Measurements from ENCODE around the gene CXCL14.

Gene CXCL14

DNA sequence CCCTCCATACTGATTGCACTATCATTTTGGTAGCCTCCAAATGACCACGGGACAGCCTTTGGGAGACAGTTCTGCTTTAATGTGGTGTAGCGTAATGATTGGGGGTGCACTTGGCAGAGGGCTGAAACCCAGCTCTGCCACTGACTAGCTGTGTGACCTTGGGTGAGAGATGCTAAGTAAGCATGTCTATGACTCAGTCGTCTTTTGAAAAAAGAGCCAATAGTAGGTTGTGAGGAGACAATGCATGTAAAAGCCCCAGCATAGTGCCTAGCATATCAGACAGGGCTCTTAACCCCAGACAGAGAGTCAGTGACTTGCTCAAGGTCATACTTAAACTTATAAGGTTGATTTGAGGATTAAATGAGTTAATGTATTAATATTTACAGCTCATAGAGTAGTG is 18.0 kb upstream of the CXCL14 start:
- Histone ChIP-seq H3K9me3 (ENCODE audit: control insufficient read depth in 2 of 2, low read length in 2 of 2) (peaks cover 0 to 3% of the 10 kb centered on the region in 2 donors), H3K36me3 (ENCODE audit: control insufficient read depth in 2 of 2, insufficient read depth in 2 of 2, low read length in 2 of 2) (no peaks in the 10 kb centered on the region), H3K27me3 (ENCODE audit: control insufficient read depth in 1 of 2, insufficient read depth in 2 of 2, low read length in 2 of 2) (peaks cover 0 to 6% of the 10 kb centered on the region in 2 donors), H3K9ac (ENCODE audit: low read length in 2 of 2) (no peak overlapping the region), H3K27ac (ENCODE audit: low read length) (no peak overlapping the region), H3K4me3 (ENCODE audit: low read length in 2 of 2) (no peak overlapping the region), H3K4me1 (ENCODE audit: control insufficient read depth, insufficient read depth, low read length) (no peaks in the 10 kb centered on the region)

DNA sequence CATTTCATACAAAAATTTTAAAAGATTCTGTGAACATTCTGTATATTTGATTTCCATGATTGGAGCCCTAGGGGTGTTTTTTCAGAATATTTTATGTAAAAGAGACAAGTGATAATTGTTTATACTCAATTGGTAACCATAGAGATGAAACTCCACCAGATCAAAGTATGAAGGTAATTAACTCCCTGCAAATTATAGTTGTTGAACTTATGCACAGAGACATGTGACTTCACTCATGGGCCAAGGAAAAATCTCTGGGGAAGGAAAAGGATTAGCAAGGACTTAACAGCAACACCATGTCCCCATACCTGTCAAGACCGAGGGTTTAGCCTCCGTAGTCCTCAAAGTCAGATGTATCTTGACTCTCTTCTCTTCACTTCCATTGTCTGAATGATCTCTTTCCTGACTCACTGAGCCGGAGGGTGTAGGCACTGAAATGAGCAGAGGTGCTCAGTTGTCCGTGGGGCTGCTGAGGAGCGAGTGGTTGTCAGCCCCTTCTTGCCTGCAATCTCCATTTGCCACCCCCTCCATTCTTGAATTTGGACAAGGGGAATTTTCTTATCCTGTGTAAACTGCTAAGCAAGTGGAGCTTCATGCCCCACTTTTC is 17.5 kb upstream of the CXCL14 start:
- Histone ChIP-seq H3K4me1 (ENCODE audit: control insufficient read depth, insufficient read depth, low read length) (no peaks in the 10 kb centered on the region), H3K9me3 (ENCODE audit: control insufficient read depth in 2 of 2, low read length in 2 of 2) (peaks cover 0 to 3% of the 10 kb centered on the region in 2 donors), H3K4me3 (ENCODE audit: low read length in 2 of 2) (no peak overlapping the region), H3K27ac (ENCODE audit: low read length) (no peak overlapping the region), H3K27me3 (ENCODE audit: control insufficient read depth in 1 of 2, insufficient read depth in 2 of 2, low read length in 2 of 2) (peaks cover 0 to 8% of the 10 kb centered on the region in 2 donors), H3K36me3 (ENCODE audit: control insufficient read depth in 2 of 2, insufficient read depth in 2 of 2, low read length in 2 of 2) (no peaks in the 10 kb centered on the region), H3K9ac (ENCODE audit: low read length in 2 of 2) (no peak overlapping the region)

- no peaks in the 10 kb centered on the region for H3K36me3 ChIP-seq (ENCODE audit: control insufficient read depth in 2 of 2, insufficient read depth in 2 of 2, low read length in 2 of 2)
- H3K27me3 ChIP-seq (ENCODE audit: control insufficient read depth in 1 of 2, insufficient read depth in 2 of 2, low read length in 2 of 2) = peaks cover 0 to 6% of the 10 kb centered on the region in 2 donors
- peaks cover 0 to 3% of the 10 kb centered on the region in 2 donors for H3K9me3 ChIP-seq (ENCODE audit: control insufficient read depth in 2 of 2, low read length in 2 of 2)
- H3K9ac ChIP-seq (ENCODE audit: low read length in 2 of 2) = no peak overlapping the region
- no peak overlapping the region for H3K4me3 ChIP-seq (ENCODE audit: low read length in 2 of 2)
- H3K4me1 ChIP-seq (ENCODE audit: control insufficient read depth, insufficient read depth, low read length) = no peaks in the 10 kb centered on the region
- H3K27ac ChIP-seq (ENCODE audit: low read length) = no peak overlapping the region
Observed at GRCh38 chr5:135594416-135594960, 15.7 kb upstream of the CXCL14 start.

DNA sequence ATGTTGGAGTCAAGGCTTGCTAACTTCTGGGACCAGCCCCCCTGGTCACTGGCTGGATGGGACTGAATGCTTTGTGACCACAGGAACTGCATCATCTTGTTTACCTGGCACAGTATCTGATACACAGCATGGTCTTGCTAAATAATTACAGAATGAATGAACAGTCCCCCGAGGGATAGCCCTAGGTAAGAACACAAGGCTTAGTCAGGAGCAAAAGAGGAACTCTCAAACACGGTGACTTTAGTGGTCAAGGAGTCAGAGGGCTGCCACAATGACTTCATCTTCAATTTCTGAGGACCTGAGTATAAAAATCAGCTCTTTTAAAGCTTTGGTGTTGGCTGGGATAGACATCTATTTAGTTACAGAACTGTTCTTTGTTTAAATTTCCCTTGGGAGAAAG is 15.1 kb upstream of the CXCL14 start:
- Histone ChIP-seq H3K36me3 (ENCODE audit: control insufficient read depth in 2 of 2, insufficient read depth in 2 of 2, low read length in 2 of 2) (no peaks in the 10 kb centered on the region), H3K27ac (ENCODE audit: low read length) (no peak overlapping the region), H3K9ac (ENCODE audit: low read length in 2 of 2) (no peak overlapping the region), H3K4me3 (ENCODE audit: low read length in 2 of 2) (no peak overlapping the region), H3K9me3 (ENCODE audit: control insufficient read depth in 2 of 2, low read length in 2 of 2) (peaks cover 0 to 3% of the 10 kb centered on the region in 2 donors), H3K4me1 (ENCODE audit: control insufficient read depth, insufficient read depth, low read length) (no peaks in the 10 kb centered on the region), H3K27me3 (ENCODE audit: control insufficient read depth in 1 of 2, insufficient read depth in 2 of 2, low read length in 2 of 2) (peaks cover 0 to 6% of the 10 kb centered on the region in 2 donors)

GRCh38 chr5:135593141-135593540 is 14.3 kb upstream of the CXCL14 start:
- H3K9ac ChIP-seq (ENCODE audit: low read length in 2 of 2) = no peak overlapping the region
- H3K4me3 ChIP-seq (ENCODE audit: low read length in 2 of 2) = no peak overlapping the region
- H3K36me3 ChIP-seq (ENCODE audit: control insufficient read depth in 2 of 2, insufficient read depth in 2 of 2, low read length in 2 of 2) = no peaks in the 10 kb centered on the region
- H3K4me1 ChIP-seq (ENCODE audit: control insufficient read depth, insufficient read depth, low read length) = no peaks in the 10 kb centered on the region
- no peak overlapping the region for H3K27ac ChIP-seq (ENCODE audit: low read length)
- H3K9me3 ChIP-seq (ENCODE audit: control insufficient read depth in 2 of 2, low read length in 2 of 2) = peaks cover 0 to 3% of the 10 kb centered on the region in 2 donors
- peaks cover 0 to 4% of the 10 kb centered on the region in 2 donors for H3K27me3 ChIP-seq (ENCODE audit: control insufficient read depth in 1 of 2, insufficient read depth in 2 of 2, low read length in 2 of 2)

GRCh38 chr5:135592312-135593045 is 13.7 kb upstream of the CXCL14 start:
- H3K4me1 ChIP-seq (ENCODE audit: control insufficient read depth, insufficient read depth, low read length) = no peaks in the 10 kb centered on the region

DNA sequence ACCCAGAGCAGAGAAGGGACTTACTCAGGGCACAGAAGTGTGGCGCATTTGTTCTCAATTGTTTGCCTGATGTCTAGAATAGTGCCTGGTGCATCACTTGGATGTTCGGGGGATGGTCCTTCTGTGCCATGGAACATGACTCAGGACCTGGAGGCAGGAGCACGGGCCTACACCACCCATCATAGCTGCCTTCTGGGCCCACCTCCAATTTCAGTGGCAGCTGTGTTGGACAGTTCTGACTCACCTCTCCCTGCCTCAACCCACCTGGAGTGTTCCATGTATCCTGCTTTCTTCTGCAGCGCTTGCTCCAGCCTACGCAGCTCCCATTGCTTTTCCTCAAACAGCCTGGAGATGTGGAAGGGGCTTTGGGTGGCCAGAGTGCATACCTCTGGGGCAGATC is 12.5 kb upstream of the CXCL14 start:
- H3K36me3 ChIP-seq (ENCODE audit: control insufficient read depth in 2 of 2, insufficient read depth in 2 of 2, low read length in 2 of 2) = no peaks in the 10 kb centered on the region
- H3K27me3 ChIP-seq (ENCODE audit: control insufficient read depth in 1 of 2, insufficient read depth in 2 of 2, low read length in 2 of 2) = peaks cover 0 to 4% of the 10 kb centered on the region in 2 donors
- H3K27ac ChIP-seq (ENCODE audit: low read length) = no peak overlapping the region
- no peak overlapping the region for H3K9ac ChIP-seq (ENCODE audit: low read length in 2 of 2)
- no peak overlapping the region for H3K4me3 ChIP-seq (ENCODE audit: low read length in 2 of 2)
- no peaks in the 10 kb centered on the region for H3K4me1 ChIP-seq (ENCODE audit: control insufficient read depth, insufficient read depth, low read length)
- H3K9me3 ChIP-seq (ENCODE audit: control insufficient read depth in 2 of 2, low read length in 2 of 2) = peaks cover 0 to 3% of the 10 kb centered on the region in 2 donors

More at GRCh38 chr5:135592312-135593045, 13.7 kb upstream of the CXCL14 start:
- Histone ChIP-seq H3K4me3 (ENCODE audit: low read length in 2 of 2) (no peak overlapping the region), H3K27ac (ENCODE audit: low read length) (no peak overlapping the region), H3K9ac (ENCODE audit: low read length in 2 of 2) (no peak overlapping the region), H3K36me3 (ENCODE audit: control insufficient read depth in 2 of 2, insufficient read depth in 2 of 2, low read length in 2 of 2) (no peaks in the 10 kb centered on the region), H3K27me3 (ENCODE audit: control insufficient read depth in 1 of 2, insufficient read depth in 2 of 2, low read length in 2 of 2) (peaks cover 0 to 4% of the 10 kb centered on the region in 2 donors), H3K9me3 (ENCODE audit: control insufficient read depth in 2 of 2, low read length in 2 of 2) (peaks cover 0 to 3% of the 10 kb centered on the region in 2 donors)

DNA sequence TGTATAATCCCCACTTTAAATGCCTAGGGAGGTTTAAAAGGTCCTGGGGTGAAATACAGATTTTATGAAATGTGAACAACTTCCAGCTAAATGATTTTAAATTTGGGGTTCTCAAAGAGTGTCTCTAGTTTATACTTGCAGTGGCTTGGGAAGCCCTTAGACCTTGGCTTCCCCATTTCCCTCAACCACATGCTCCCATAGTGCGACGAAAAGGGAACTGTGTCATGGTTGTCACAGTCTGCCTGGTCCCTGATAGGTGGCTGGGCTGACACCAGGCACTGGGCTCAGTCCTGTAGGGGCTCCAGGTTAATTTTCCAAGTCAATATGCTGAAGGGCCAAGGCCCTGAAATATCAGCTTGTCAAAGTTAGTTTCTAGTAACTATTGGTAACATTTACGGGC is 10.4 kb upstream of the CXCL14 start:
- Histone ChIP-seq H3K27me3 (ENCODE audit: control insufficient read depth in 1 of 2, insufficient read depth in 2 of 2, low read length in 2 of 2) (peaks cover 0 to 8% of the 10 kb centered on the region in 2 donors), H3K9me3 (ENCODE audit: control insufficient read depth in 2 of 2, low read length in 2 of 2) (no peaks in the 10 kb centered on the region), H3K4me1 (ENCODE audit: control insufficient read depth, insufficient read depth, low read length) (no peaks in the 10 kb centered on the region), H3K9ac (ENCODE audit: low read length in 2 of 2) (no peak overlapping the region), H3K4me3 (ENCODE audit: low read length in 2 of 2) (no peak overlapping the region), H3K36me3 (ENCODE audit: control insufficient read depth in 2 of 2, insufficient read depth in 2 of 2, low read length in 2 of 2) (no peaks in the 10 kb centered on the region), H3K27ac (ENCODE audit: low read length) (no peak overlapping the region)

GRCh38 chr5:135587721-135588663 is 9.2 kb upstream of the CXCL14 start:
- Histone ChIP-seq H3K9ac (ENCODE audit: low read length in 2 of 2) (no peak overlapping the region), H3K27me3 (ENCODE audit: control insufficient read depth in 1 of 2, insufficient read depth in 2 of 2, low read length in 2 of 2) (peaks cover 2 to 13% of the 10 kb centered on the region in 2 donors)

GRCh38 chr5:135584918-135585317 is 6.1 kb upstream of the CXCL14 start:
- Histone ChIP-seq H3K4me3 (ENCODE audit: low read length in 2 of 2) (no peak overlapping the region), H3K27me3 (ENCODE audit: control insufficient read depth in 1 of 2, insufficient read depth in 2 of 2, low read length in 2 of 2) (peaks cover 16 to 23% of the 10 kb centered on the region in 2 donors), H3K36me3 (ENCODE audit: control insufficient read depth in 2 of 2, insufficient read depth in 2 of 2, low read length in 2 of 2) (no peaks in the 10 kb centered on the region), H3K9ac (ENCODE audit: low read length in 2 of 2) (no peak overlapping the region), H3K27ac (ENCODE audit: low read length) (no peak overlapping the region), H3K4me1 (ENCODE audit: control insufficient read depth, insufficient read depth, low read length) (no peaks in the 10 kb centered on the region), H3K9me3 (ENCODE audit: control insufficient read depth in 2 of 2, low read length in 2 of 2) (no peaks in the 10 kb centered on the region)

More at GRCh38 chr5:135587721-135588663, 9.2 kb upstream of the CXCL14 start:
- H3K27ac ChIP-seq (ENCODE audit: low read length) = no peak overlapping the region
- H3K36me3 ChIP-seq (ENCODE audit: control insufficient read depth in 2 of 2, insufficient read depth in 2 of 2, low read length in 2 of 2) = no peaks in the 10 kb centered on the region
- H3K9me3 ChIP-seq (ENCODE audit: control insufficient read depth in 2 of 2, low read length in 2 of 2) = no peaks in the 10 kb centered on the region
- no peak overlapping the region for H3K4me3 ChIP-seq (ENCODE audit: low read length in 2 of 2)
- no peaks in the 10 kb centered on the region for H3K4me1 ChIP-seq (ENCODE audit: control insufficient read depth, insufficient read depth, low read length)

Measured in stomach smooth muscle (tissue), 2 donors.